HG03469 (cell line): ENCODE results near the gene GNB1.
A peak's percentile ranks its signal among the peaks of the same experiment; 100 is the strongest.

ENCODE experiments used
- ATAC-seq: cut with Tn5 transposase; IDR thresholded peaks from one replicate; pipeline ENCODE4 v1.9.1; 2021; ENCODE audit warnings: mild to moderate bottlenecking, moderate library complexity, moderate number of reproducible peaks; ENCODE audit not compliant: unreplicated experiment

GNB1 gene

GRCh38 chr1:1832820-1833219, 58.1 kb downstream of the GNB1 start:
- no peak for ATAC-seq

- no peak for ATAC-seq
Observed at GRCh38 chr1:1832166-1832565, 58.7 kb downstream of the GNB1 start.

- no peak for ATAC-seq
Observed at GRCh38 chr1:1827089-1827848, 63.6 kb downstream of the GNB1 start.

GRCh38 chr1:1826356-1827088, 64.4 kb downstream of the GNB1 start:
- no peak for ATAC-seq

- ATAC-seq: no peak
Observed at GRCh38 chr1:1825217-1825616, 65.7 kb downstream of the GNB1 start.

- no peak for ATAC-seq
Observed at GRCh38 chr1:1819762-1820161, 71.1 kb downstream of the GNB1 start.

GRCh38 chr1:1817221-1817620, 73.7 kb downstream of the GNB1 start:
- ATAC-seq: no peak

- ATAC-seq: no peak
Observed at GRCh38 chr1:1815606-1816281, 75.1 kb downstream of the GNB1 start.

- ATAC-seq: no peak
Observed at GRCh38 chr1:1809489-1809888, 81.4 kb downstream of the GNB1 start.

- ATAC-seq: no peak
Observed at GRCh38 chr1:1808206-1808605, 82.7 kb downstream of the GNB1 start.

GRCh38 chr1:1806890-1807289, 84.0 kb downstream of the GNB1 start:
- no peak for ATAC-seq

GRCh38 chr1:1804301-1804700, 86.6 kb downstream of the GNB1 start:
- ATAC-seq: no peak

GRCh38 chr1:1802871-1803270, 88.0 kb downstream of the GNB1 start:
- no peak for ATAC-seq

- ATAC-seq: peak; percentile 49
Observed at GRCh38 chr1:1799716-1800115, 91.2 kb downstream of the GNB1 start.

- peak; percentile 44 for ATAC-seq
Observed at GRCh38 chr1:1797731-1798341, 93.1 kb downstream of the GNB1 start.

- no peak for ATAC-seq
Observed at GRCh38 chr1:1796466-1796865, 94.4 kb downstream of the GNB1 start.

GRCh38 chr1:1794999-1795398, 95.9 kb downstream of the GNB1 start:
- no peak for ATAC-seq

- no peak for ATAC-seq
Observed at GRCh38 chr1:1793481-1794244, 97.2 kb downstream of the GNB1 start.

GRCh38 chr1:1788646-1789431, 102.0 kb downstream of the GNB1 start:
- no peak for ATAC-seq

- no peak for ATAC-seq
Observed at GRCh38 chr1:1788136-1788535, 102.8 kb downstream of the GNB1 start.
